ENCODE measurements around the gene NGLY1. TPM values are rescaled to one million over a fixed set of nuclear protein-coding genes. Genes with fewer than 3 reads are reported as not detected.

NGLY1 gene
- total RNA-seq, 1 donor from 2014 or later: 23.3 TPM

GRCh38 chr3:25775936-25776335 lies 7.3 kb downstream of the NGLY1 start:
- Histone ChIP-seq H3K36me3 (ENCODE audit: control insufficient read depth, insufficient read depth, low read length) (no peaks in the 10 kb centered on the region), H3K27me3 (ENCODE audit: control insufficient read depth, insufficient read depth, low read length) (no peaks in the 10 kb centered on the region), H3K4me3 (ENCODE audit: low read depth, low read length) (no peak overlapping the region)
- TF ChIP-seq CTCF (IDR thresholded peaks at IDR 0.05; ENCODE audit: insufficient read depth, low read length, poor library complexity, severe bottlenecking): no peak
- no peak for DNase-seq (ENCODE audit: low read depth)

GRCh38 chr3:25768851-25769250 lies 14.4 kb downstream of the NGLY1 start:
- H3K27me3 ChIP-seq (ENCODE audit: control insufficient read depth, insufficient read depth, low read length): no peaks in the 10 kb centered on the region
- H3K4me3 ChIP-seq (ENCODE audit: low read depth, low read length): no peak overlapping the region
- H3K36me3 ChIP-seq (ENCODE audit: control insufficient read depth, insufficient read depth, low read length): no peaks in the 10 kb centered on the region
- DNase-seq (ENCODE audit: low read depth): no peak
- no peak for TF ChIP-seq CTCF (IDR thresholded peaks at IDR 0.05; ENCODE audit: insufficient read depth, low read length, poor library complexity, severe bottlenecking)

- no peak for TF ChIP-seq CTCF (IDR thresholded peaks at IDR 0.05; ENCODE audit: insufficient read depth, low read length, poor library complexity, severe bottlenecking)
- H3K36me3 ChIP-seq (ENCODE audit: control insufficient read depth, insufficient read depth, low read length): peaks cover 2% of the 10 kb centered on the region
- no peak overlapping the region for H3K4me3 ChIP-seq (ENCODE audit: low read depth, low read length)
- no peak for DNase-seq (ENCODE audit: low read depth)
- H3K27me3 ChIP-seq (ENCODE audit: control insufficient read depth, insufficient read depth, low read length): no peaks in the 10 kb centered on the region
Measured at GRCh38 chr3:25751725-25752124, 31.5 kb downstream of the NGLY1 start.

GRCh38 chr3:25751048-25751447 lies 32.2 kb downstream of the NGLY1 start:
- no peak for DNase-seq (ENCODE audit: low read depth)
- H3K27me3 ChIP-seq (ENCODE audit: control insufficient read depth, insufficient read depth, low read length): no peaks in the 10 kb centered on the region
- H3K36me3 ChIP-seq (ENCODE audit: control insufficient read depth, insufficient read depth, low read length): peaks cover 2% of the 10 kb centered on the region
- no peak overlapping the region for H3K4me3 ChIP-seq (ENCODE audit: low read depth, low read length)
- TF ChIP-seq CTCF (IDR thresholded peaks at IDR 0.05; ENCODE audit: insufficient read depth, low read length, poor library complexity, severe bottlenecking): no peak

- no peak for TF ChIP-seq CTCF (IDR thresholded peaks at IDR 0.05; ENCODE audit: insufficient read depth, low read length, poor library complexity, severe bottlenecking)
- Histone ChIP-seq H3K4me3 (ENCODE audit: low read depth, low read length) (no peak overlapping the region), H3K36me3 (ENCODE audit: control insufficient read depth, insufficient read depth, low read length) (peaks cover 2% of the 10 kb centered on the region), H3K27me3 (ENCODE audit: control insufficient read depth, insufficient read depth, low read length) (no peaks in the 10 kb centered on the region)
- DNase-seq (ENCODE audit: low read depth): no peak
Measured at GRCh38 chr3:25749031-25749581, 34.1 kb downstream of the NGLY1 start.

- no peak for TF ChIP-seq CTCF (IDR thresholded peaks at IDR 0.05; ENCODE audit: insufficient read depth, low read length, poor library complexity, severe bottlenecking)
- peaks cover 2% of the 10 kb centered on the region for H3K36me3 ChIP-seq (ENCODE audit: control insufficient read depth, insufficient read depth, low read length)
- no peak overlapping the region for H3K4me3 ChIP-seq (ENCODE audit: low read depth, low read length)
- no peak for DNase-seq (ENCODE audit: low read depth)
- H3K27me3 ChIP-seq (ENCODE audit: control insufficient read depth, insufficient read depth, low read length): no peaks in the 10 kb centered on the region
Measured at GRCh38 chr3:25748189-25748588, 35.1 kb downstream of the NGLY1 start.
